K562 (cell line): ENCODE measurements around the gene SET. TPM values are rescaled to one million over a fixed set of nuclear protein-coding genes. Genes with fewer than 3 reads are reported as not detected.
A peak's percentile ranks its signal among the peaks of the same experiment; 100 is the strongest.

ENCODE experiments used
- COPS2 ChIP-seq: fragments of 450-650 bp; conservative IDR thresholded peaks from 2 replicates; pipeline ENCODE4 v1.6.1; 2016; ENCODE audit warnings: mild to moderate bottlenecking, moderate library complexity
- CSDE1 ChIP-seq, 2 experiments: fragments of 450-650 bp; IDR thresholded peaks; 2 replicates each; pipeline ENCODE4 v1.6.1; 2016; ENCODE audit warnings: mild to moderate bottlenecking in 1 of 2
- HSF4 ChIP-seq: fragments of 250-450 bp; sonication (Bioruptor Pico); IDR thresholded peaks from 2 replicates; pipeline ENCODE4 v2.1.2; 2022; ENCODE audit warnings: mild to moderate bottlenecking, moderate library complexity, borderline replicate concordance
- KDM5B ChIP-seq: fragments of 200-600 bp; sonication (generic); IDR thresholded peaks from 2 replicates; pipeline ENCODE4 v1.6.1; 2012; ENCODE audit warnings: low read depth, mild to moderate bottlenecking, moderate library complexity, low read length, control low read depth, inconsistent platforms; ENCODE audit not compliant: insufficient replicate concordance
- KLF10 ChIP-seq: fragments of 250-450 bp; sonication (Bioruptor Pico); IDR thresholded peaks from 2 replicates; pipeline ENCODE4 v1.6.1; 2021; ENCODE audit warnings: matching md5 sums
- MTA2 ChIP-seq: fragments of 450-650 bp; IDR thresholded peaks from 2 replicates; pipeline ENCODE4 v1.6.1; 2016; ENCODE audit warnings: low read depth
- NR2C1 ChIP-seq, 2 experiments: fragments of 450-650 bp; IDR thresholded peaks; 2 replicates each; pipeline ENCODE4 v1.6.1; 2017; ENCODE audit warnings: mild to moderate bottlenecking in 2 of 2, antibody characterized with exemption in 1 of 2, inconsistent platforms in 1 of 2, missing compliant biosample characterization in 1 of 2, missing genetic modification characterization in 1 of 2
- PML ChIP-seq: IDR thresholded peaks from 2 replicates; pipeline ENCODE4 v1.6.1; 2012; ENCODE audit warnings: low read length, inconsistent platforms
- PURB ChIP-seq: sonication (generic); formaldehyde crosslinking; IDR thresholded peaks from 2 replicates; pipeline ENCODE4 v1.9.0; 2021; ENCODE audit warnings: low read depth, mild to moderate bottlenecking, missing genetic modification reagents
- SRSF1 ChIP-seq: fragments of 200-400 bp; formaldehyde crosslinking; IDR thresholded peaks from 2 replicates; pipeline ENCODE4 v1.6.1; 2017; ENCODE audit warnings: mild to moderate bottlenecking, low read depth, low read length, moderate library complexity
- TCFL5 ChIP-seq: fragments of 250-450 bp; sonication (Bioruptor Pico); conservative IDR thresholded peaks from 2 replicates; pipeline ENCODE4 v1.6.1; 2021; ENCODE audit warnings: mild to moderate bottlenecking, moderate library complexity, matching md5 sums
- TEAD1 ChIP-seq, 2 experiments: fragments of 450-650 bp in 1 of 2; sonication (generic) in 1 of 2; formaldehyde crosslinking; IDR thresholded peaks; 2 replicates each; pipeline versions ENCODE4 v1.4.0 to v1.8.0; 2020 to 2022; ENCODE audit warnings: mild to moderate bottlenecking in 2 of 2, missing genetic modification reagents in 1 of 2
- ZNF76 ChIP-seq: fragments of 250-450 bp; sonication (Bioruptor Pico); IDR thresholded peaks from 2 replicates; pipeline ENCODE4 v1.4.0; 2020; ENCODE audit warnings: mild to moderate bottlenecking, moderate library complexity, borderline replicate concordance
- polyA plus RNA-seq, 8 experiments: library from polyadenylated mRNA; depleted of rRNA in 4 of 8; stranded (reverse) in 5 of 8; unstranded in 3 of 8; fragments of >200 nt; fragmentation: Nextera tagmentation in 2 of 8; fragmentation: Illumina TruSeq in 1 of 8; extraction: Ambion mirVana in 2 of 8; extraction: Trizol in 1 of 8; gene quantifications; 2 replicates each; pipeline versions ENCODE4 v1.2.1 to v1.2.3, GENCODE V29; 2011 to 2014; ENCODE audit warnings: inconsistent platforms in 1 of 8, missing spikeins in 1 of 8
- total RNA-seq, 7 experiments: library from RNA; depleted of rRNA in 6 of 7; stranded (reverse); fragments of >200 nt in 6 of 7; fragmentation: Illumina TruSeq in 2 of 7; extraction: Trizol in 2 of 7; gene quantifications; 2 replicates each; pipeline versions ENCODE4 v1.2.1 to v1.2.3, GENCODE V29; 2011 to 2021; ENCODE audit warnings: low replicate concordance in 1 of 7
- TF ChIP-seq, protein P1 (sequence below): fragments of 450-650 bp; IDR thresholded peaks from 2 replicates; pipeline ENCODE4 v1.6.1; 2016; ENCODE audit warnings: mild to moderate bottlenecking, moderate library complexity
- TF ChIP-seq, protein P2 (sequence below): fragments of 450-650 bp; formaldehyde crosslinking; IDR thresholded peaks from 2 replicates; pipeline ENCODE4 v1.4.0; 2020; ENCODE audit warnings: mild to moderate bottlenecking, moderate library complexity

SET gene
- total and polyA plus RNA-seq, 9 of the 15 experiments (the other 6 are each of a cell fraction or from before 2014, with no cell fraction given): 404 to 1,447 (median 907) TPM

DNA sequence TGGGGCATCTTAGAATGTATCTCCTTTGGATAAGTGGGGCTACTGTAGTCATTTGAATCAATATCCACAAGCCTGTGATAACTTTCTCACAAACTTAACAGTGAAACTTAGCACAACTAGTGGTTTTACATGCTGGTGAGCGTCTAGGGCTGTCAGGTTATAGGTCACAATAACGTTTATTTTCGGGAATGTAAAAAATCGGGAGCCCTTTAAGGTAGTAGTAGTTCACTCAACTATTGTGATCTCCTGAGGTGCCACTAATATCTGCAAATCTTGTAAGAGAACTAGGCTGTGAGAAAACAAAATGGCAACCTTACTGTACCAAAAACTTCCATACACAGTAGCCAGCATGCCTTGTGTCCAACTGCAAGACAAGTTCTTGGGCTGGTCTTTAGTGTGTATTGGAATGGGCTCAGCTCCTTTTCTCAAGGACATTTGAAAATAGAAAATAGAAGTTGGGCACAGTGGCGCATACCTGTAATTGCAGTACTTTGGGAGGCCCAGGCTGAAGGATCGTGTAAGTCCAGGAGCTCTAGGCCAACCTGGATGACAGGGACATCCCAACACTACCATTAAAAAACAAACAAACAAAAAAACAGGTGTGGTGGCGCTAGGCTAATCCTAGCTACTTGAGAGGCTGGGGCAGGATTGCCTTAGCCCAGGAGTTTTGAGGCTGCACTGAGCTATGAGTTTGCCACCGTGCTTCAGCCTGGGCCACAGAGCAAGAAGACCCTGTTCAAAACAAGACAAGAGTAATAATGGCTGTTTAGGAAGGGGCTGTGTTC lies 8.1 kb downstream of the SET start (continued):
- TF ChIP-seq, protein P1, sequence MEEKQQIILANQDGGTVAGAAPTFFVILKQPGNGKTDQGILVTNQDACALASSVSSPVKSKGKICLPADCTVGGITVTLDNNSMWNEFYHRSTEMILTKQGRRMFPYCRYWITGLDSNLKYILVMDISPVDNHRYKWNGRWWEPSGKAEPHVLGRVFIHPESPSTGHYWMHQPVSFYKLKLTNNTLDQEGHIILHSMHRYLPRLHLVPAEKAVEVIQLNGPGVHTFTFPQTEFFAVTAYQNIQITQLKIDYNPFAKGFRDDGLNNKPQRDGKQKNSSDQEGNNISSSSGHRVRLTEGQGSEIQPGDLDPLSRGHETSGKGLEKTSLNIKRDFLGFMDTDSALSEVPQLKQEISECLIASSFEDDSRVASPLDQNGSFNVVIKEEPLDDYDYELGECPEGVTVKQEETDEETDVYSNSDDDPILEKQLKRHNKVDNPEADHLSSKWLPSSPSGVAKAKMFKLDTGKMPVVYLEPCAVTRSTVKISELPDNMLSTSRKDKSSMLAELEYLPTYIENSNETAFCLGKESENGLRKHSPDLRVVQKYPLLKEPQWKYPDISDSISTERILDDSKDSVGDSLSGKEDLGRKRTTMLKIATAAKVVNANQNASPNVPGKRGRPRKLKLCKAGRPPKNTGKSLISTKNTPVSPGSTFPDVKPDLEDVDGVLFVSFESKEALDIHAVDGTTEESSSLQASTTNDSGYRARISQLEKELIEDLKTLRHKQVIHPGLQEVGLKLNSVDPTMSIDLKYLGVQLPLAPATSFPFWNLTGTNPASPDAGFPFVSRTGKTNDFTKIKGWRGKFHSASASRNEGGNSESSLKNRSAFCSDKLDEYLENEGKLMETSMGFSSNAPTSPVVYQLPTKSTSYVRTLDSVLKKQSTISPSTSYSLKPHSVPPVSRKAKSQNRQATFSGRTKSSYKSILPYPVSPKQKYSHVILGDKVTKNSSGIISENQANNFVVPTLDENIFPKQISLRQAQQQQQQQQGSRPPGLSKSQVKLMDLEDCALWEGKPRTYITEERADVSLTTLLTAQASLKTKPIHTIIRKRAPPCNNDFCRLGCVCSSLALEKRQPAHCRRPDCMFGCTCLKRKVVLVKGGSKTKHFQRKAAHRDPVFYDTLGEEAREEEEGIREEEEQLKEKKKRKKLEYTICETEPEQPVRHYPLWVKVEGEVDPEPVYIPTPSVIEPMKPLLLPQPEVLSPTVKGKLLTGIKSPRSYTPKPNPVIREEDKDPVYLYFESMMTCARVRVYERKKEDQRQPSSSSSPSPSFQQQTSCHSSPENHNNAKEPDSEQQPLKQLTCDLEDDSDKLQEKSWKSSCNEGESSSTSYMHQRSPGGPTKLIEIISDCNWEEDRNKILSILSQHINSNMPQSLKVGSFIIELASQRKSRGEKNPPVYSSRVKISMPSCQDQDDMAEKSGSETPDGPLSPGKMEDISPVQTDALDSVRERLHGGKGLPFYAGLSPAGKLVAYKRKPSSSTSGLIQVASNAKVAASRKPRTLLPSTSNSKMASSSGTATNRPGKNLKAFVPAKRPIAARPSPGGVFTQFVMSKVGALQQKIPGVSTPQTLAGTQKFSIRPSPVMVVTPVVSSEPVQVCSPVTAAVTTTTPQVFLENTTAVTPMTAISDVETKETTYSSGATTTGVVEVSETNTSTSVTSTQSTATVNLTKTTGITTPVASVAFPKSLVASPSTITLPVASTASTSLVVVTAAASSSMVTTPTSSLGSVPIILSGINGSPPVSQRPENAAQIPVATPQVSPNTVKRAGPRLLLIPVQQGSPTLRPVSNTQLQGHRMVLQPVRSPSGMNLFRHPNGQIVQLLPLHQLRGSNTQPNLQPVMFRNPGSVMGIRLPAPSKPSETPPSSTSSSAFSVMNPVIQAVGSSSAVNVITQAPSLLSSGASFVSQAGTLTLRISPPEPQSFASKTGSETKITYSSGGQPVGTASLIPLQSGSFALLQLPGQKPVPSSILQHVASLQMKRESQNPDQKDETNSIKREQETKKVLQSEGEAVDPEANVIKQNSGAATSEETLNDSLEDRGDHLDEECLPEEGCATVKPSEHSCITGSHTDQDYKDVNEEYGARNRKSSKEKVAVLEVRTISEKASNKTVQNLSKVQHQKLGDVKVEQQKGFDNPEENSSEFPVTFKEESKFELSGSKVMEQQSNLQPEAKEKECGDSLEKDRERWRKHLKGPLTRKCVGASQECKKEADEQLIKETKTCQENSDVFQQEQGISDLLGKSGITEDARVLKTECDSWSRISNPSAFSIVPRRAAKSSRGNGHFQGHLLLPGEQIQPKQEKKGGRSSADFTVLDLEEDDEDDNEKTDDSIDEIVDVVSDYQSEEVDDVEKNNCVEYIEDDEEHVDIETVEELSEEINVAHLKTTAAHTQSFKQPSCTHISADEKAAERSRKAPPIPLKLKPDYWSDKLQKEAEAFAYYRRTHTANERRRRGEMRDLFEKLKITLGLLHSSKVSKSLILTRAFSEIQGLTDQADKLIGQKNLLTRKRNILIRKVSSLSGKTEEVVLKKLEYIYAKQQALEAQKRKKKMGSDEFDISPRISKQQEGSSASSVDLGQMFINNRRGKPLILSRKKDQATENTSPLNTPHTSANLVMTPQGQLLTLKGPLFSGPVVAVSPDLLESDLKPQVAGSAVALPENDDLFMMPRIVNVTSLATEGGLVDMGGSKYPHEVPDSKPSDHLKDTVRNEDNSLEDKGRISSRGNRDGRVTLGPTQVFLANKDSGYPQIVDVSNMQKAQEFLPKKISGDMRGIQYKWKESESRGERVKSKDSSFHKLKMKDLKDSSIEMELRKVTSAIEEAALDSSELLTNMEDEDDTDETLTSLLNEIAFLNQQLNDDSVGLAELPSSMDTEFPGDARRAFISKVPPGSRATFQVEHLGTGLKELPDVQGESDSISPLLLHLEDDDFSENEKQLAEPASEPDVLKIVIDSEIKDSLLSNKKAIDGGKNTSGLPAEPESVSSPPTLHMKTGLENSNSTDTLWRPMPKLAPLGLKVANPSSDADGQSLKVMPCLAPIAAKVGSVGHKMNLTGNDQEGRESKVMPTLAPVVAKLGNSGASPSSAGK: no peak
- no peak for TF ChIP-seq COPS2
- TF ChIP-seq TEAD1 (CRISPR knock-in tag; IDR thresholded peaks at IDR 0.05): no peak
- TF ChIP-seq, protein P2, sequence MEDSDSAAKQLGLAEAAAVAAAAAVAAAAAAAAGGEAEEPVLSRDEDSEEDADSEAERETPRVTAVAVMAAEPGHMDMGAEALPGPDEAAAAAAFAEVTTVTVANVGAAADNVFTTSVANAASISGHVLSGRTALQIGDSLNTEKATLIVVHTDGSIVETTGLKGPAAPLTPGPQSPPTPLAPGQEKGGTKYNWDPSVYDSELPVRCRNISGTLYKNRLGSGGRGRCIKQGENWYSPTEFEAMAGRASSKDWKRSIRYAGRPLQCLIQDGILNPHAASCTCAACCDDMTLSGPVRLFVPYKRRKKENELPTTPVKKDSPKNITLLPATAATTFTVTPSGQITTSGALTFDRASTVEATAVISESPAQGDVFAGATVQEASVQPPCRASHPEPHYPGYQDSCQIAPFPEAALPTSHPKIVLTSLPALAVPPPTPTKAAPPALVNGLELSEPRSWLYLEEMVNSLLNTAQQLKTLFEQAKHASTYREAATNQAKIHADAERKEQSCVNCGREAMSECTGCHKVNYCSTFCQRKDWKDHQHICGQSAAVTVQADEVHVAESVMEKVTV (CRISPR knock-in tag): no peak
- no peak for TF ChIP-seq SRSF1
- TF ChIP-seq TCFL5 (CRISPR knock-in tag): no peak
- TF ChIP-seq PML: peak; percentile 55; the same call in 1 of the 2 replicates
- no peak for TF ChIP-seq KLF10 (CRISPR knock-in tag)
- TF ChIP-seq MTA2: no peak
- no peak for TF ChIP-seq NR2C1 (IDR thresholded peaks at IDR 0.05)
- 0 out of 2 replicates have a peak, but pooled peaks have one; percentile 14 for TF ChIP-seq NR2C1 (tag; IDR thresholded peaks at IDR 0.05)
- no peak for TF ChIP-seq HSF4 (CRISPR knock-in tag)
- TF ChIP-seq PURB (CRISPR knock-in tag): no peak
- no peak; a peak in 1 of 4 replicates for TF ChIP-seq CSDE1 (IDR thresholded peaks at IDR 0.05)
- no peak for TF ChIP-seq ZNF76 (CRISPR knock-in tag)
- peak; percentile 26 for TF ChIP-seq KDM5B
